ENCODE results near the gene CORO2A.

CORO2A gene

DNA sequence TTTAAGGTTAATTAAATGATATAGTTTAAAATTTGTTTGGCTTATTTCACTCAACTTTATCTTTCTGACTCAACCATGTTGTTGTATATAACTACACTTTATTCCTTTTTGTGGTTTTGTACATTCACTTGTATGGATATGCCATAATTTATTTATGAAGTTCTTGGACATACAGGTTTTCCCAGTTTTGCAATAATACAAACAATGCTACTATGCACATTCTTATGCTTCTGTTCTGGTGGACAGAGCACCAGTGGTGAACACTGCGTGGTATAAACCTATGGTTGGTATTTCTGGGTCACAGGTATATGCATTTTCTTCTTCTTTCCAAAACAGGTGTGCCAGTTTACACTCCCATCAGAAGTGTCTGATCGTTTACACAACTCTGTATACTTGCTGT, 37.8 kb downstream of the CORO2A start:
- peaks cover 10% of the 10 kb centered on the region for H3K4me1 ChIP-seq (ENCODE audit: low read length)
- H4K20me1 ChIP-seq (ENCODE audit: insufficient read depth, low read length), result no peaks in the 10 kb centered on the region
- no peak overlapping the region for H3K27ac ChIP-seq (ENCODE audit: low read length)
- no peaks in the 10 kb centered on the region for H3K27me3 ChIP-seq (ENCODE audit: low read depth, low read length)
- no peaks in the 10 kb centered on the region for H3K9me3 ChIP-seq (ENCODE audit: insufficient read depth, low read length)
- no peak for TF ChIP-seq EZH2phosphoT487 (IDR thresholded peaks at IDR 0.05; ENCODE audit: low read depth)
- TF ChIP-seq, protein P1, sequence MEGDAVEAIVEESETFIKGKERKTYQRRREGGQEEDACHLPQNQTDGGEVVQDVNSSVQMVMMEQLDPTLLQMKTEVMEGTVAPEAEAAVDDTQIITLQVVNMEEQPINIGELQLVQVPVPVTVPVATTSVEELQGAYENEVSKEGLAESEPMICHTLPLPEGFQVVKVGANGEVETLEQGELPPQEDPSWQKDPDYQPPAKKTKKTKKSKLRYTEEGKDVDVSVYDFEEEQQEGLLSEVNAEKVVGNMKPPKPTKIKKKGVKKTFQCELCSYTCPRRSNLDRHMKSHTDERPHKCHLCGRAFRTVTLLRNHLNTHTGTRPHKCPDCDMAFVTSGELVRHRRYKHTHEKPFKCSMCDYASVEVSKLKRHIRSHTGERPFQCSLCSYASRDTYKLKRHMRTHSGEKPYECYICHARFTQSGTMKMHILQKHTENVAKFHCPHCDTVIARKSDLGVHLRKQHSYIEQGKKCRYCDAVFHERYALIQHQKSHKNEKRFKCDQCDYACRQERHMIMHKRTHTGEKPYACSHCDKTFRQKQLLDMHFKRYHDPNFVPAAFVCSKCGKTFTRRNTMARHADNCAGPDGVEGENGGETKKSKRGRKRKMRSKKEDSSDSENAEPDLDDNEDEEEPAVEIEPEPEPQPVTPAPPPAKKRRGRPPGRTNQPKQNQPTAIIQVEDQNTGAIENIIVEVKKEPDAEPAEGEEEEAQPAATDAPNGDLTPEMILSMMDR (IDR thresholded peaks at IDR 0.05; ENCODE audit: low read depth, low read length), result no peak
- no peaks in the 10 kb centered on the region for H3K36me3 ChIP-seq (replicated peaks; ENCODE audit: low read depth, low read length)
- no peaks in the 10 kb centered on the region for H3K79me2 ChIP-seq (ENCODE audit: low read length)
- no peak overlapping the region for H3K4me2 ChIP-seq (ENCODE audit: low read length)
- no peak overlapping the region for H3K4me3 ChIP-seq (ENCODE audit: low read length)
- H2AFZ ChIP-seq (ENCODE audit: low read depth, low read length), result no peak overlapping the region
- H3K9ac ChIP-seq (ENCODE audit: low read length), result no peak overlapping the region

DNA sequence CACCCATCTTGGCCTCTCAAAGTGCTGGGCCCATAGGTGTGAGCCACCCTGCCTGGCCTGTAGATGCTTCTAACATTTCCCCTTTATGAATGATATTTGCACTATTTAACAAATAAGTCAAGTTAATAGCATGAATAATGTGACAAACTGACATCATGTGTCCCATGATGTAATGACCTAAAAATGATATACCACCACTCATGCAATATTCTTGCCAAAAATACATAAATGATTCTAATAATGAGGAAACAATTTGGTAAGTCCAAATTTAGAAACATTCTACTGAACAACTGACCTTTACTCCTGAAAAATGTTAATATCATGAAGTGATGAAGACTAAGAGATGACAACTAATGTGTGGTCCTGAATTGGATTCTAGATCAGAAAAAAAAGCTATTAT, 39.9 kb downstream of the CORO2A start:
- H2AFZ ChIP-seq (ENCODE audit: low read depth, low read length), result no peak overlapping the region
- no peak overlapping the region for H3K4me3 ChIP-seq (ENCODE audit: low read length)
- H3K9me3 ChIP-seq (ENCODE audit: insufficient read depth, low read length), result no peaks in the 10 kb centered on the region
- H3K36me3 ChIP-seq (replicated peaks; ENCODE audit: low read depth, low read length), result no peaks in the 10 kb centered on the region
- H3K4me2 ChIP-seq (ENCODE audit: low read length), result no peak overlapping the region
- peaks cover 13% of the 10 kb centered on the region for H3K4me1 ChIP-seq (ENCODE audit: low read length)
- no peaks in the 10 kb centered on the region for H3K79me2 ChIP-seq (ENCODE audit: low read length)
- peaks cover 4% of the 10 kb centered on the region; the same call in 1 of the 2 replicates for H3K27me3 ChIP-seq (ENCODE audit: low read depth, low read length)
- H3K27ac ChIP-seq (ENCODE audit: low read length), result no peak overlapping the region
- no peaks in the 10 kb centered on the region for H4K20me1 ChIP-seq (ENCODE audit: insufficient read depth, low read length)
- no peak overlapping the region for H3K9ac ChIP-seq (ENCODE audit: low read length)
- TF ChIP-seq, protein P1 (IDR thresholded peaks at IDR 0.05; ENCODE audit: low read depth, low read length), result no peak
- no peak for TF ChIP-seq EZH2phosphoT487 (IDR thresholded peaks at IDR 0.05; ENCODE audit: low read depth)

DNA sequence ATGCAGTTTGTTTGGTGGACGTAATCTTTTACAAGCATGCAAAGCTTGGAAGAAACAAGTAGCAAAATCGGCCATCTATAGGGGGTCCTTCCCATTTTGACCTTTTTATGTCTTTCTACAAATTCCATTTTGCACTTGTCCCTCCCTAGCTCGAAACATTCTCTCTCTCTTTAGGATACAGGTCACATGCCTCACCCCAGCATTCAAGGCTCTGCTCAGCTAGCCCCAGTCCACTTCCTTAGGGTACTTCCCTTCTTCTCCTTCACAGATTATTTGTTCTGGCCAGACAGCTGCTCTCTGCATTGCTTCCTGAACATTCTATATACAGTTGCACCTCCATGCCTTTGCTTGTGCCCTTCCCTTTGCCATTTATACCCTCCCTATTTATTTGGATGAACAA, 41.7 kb downstream of the CORO2A start:
- Histone ChIP-seq H3K9me3 (ENCODE audit: insufficient read depth, low read length) (no peaks in the 10 kb centered on the region), H3K4me2 (ENCODE audit: low read length) (peak overlapping the region; percentile 36; the same call in 1 of the 2 replicates), H2AFZ (ENCODE audit: low read depth, low read length) (no peak overlapping the region), H3K4me1 (ENCODE audit: low read length) (peaks cover 30% of the 10 kb centered on the region), H3K9ac (ENCODE audit: low read length) (no peak overlapping the region), H3K36me3 (replicated peaks; ENCODE audit: low read depth, low read length) (no peaks in the 10 kb centered on the region), H3K27me3 (ENCODE audit: low read depth, low read length) (peaks cover 4% of the 10 kb centered on the region; the same call in 1 of the 2 replicates), H3K27ac (ENCODE audit: low read length) (no peak overlapping the region), H4K20me1 (ENCODE audit: insufficient read depth, low read length) (no peaks in the 10 kb centered on the region), H3K79me2 (ENCODE audit: low read length) (no peaks in the 10 kb centered on the region), H3K4me3 (ENCODE audit: low read length) (no peak overlapping the region)
- no peak for TF ChIP-seq EZH2phosphoT487 (IDR thresholded peaks at IDR 0.05; ENCODE audit: low read depth)
- TF ChIP-seq, protein P1 (IDR thresholded peaks at IDR 0.05; ENCODE audit: low read depth, low read length), result no peak

DNA sequence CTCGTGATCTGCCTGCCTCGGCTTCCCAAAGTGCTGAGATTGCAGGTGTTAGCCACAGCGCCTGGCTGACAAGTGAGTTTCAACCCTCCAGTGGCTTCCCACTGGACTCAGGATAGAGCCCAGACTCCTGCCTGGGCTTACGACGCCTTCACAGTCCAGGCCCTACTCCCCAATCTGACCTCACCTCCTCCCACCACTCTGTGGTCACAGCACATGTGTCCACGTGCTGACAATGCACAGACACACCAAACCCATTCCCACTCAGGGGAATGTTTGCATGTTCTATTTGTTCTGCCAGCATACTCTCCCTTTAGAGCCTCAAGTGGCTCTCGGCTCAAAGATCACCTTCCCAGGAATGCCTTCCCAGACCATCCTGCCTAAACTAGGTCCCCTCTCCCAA, 42.3 kb downstream of the CORO2A start:
- peaks cover 30% of the 10 kb centered on the region for H3K4me1 ChIP-seq (ENCODE audit: low read length)
- H3K27me3 ChIP-seq (ENCODE audit: low read depth, low read length), result peaks cover 4% of the 10 kb centered on the region; the same call in 1 of the 2 replicates
- H2AFZ ChIP-seq (ENCODE audit: low read depth, low read length), result no peak overlapping the region
- H3K4me3 ChIP-seq (ENCODE audit: low read length), result no peak overlapping the region
- H3K9me3 ChIP-seq (ENCODE audit: insufficient read depth, low read length), result no peaks in the 10 kb centered on the region
- peak overlapping the region; percentile 36 for H3K4me2 ChIP-seq (ENCODE audit: low read length)
- no peak overlapping the region for H3K9ac ChIP-seq (ENCODE audit: low read length)
- TF ChIP-seq, protein P1 (IDR thresholded peaks at IDR 0.05; ENCODE audit: low read depth, low read length), result no peak
- TF ChIP-seq EZH2phosphoT487 (IDR thresholded peaks at IDR 0.05; ENCODE audit: low read depth), result no peak
- no peak overlapping the region for H3K27ac ChIP-seq (ENCODE audit: low read length)
- no peaks in the 10 kb centered on the region for H4K20me1 ChIP-seq (ENCODE audit: insufficient read depth, low read length)
- no peaks in the 10 kb centered on the region for H3K79me2 ChIP-seq (ENCODE audit: low read length)
- no peaks in the 10 kb centered on the region for H3K36me3 ChIP-seq (replicated peaks; ENCODE audit: low read depth, low read length)

All from OCI-LY3 (cell line).